ENCODE results near the gene WIPF1.

The WIPF1 gene

GRCh38 chr2:174535757-174536703, 61.6 kb downstream of the WIPF1 start:
- DNase-seq (ENCODE audit: low read depth) = no peak

GRCh38 chr2:174535083-174535482, 62.5 kb downstream of the WIPF1 start:
- DNase-seq (ENCODE audit: low read depth) = no peak

- DNase-seq (ENCODE audit: low read depth) = peak; percentile 13
These were observed 67.7 kb downstream of the WIPF1 start for GRCh38 chr2:174529916-174530315.

GRCh38 chr2:174527959-174528358, 69.6 kb downstream of the WIPF1 start:
- DNase-seq (ENCODE audit: low read depth) = no peak

GRCh38 chr2:174527101-174527721, 70.4 kb downstream of the WIPF1 start:
- DNase-seq (ENCODE audit: low read depth) = no peak

- no peak for DNase-seq (ENCODE audit: low read depth)
These were observed 73.1 kb downstream of the WIPF1 start for GRCh38 chr2:174524527-174524926.

- DNase-seq (ENCODE audit: low read depth) = peak; percentile 29
These were observed 75.1 kb downstream of the WIPF1 start for GRCh38 chr2:174522553-174522952.

GRCh38 chr2:174518395-174518794, 79.2 kb downstream of the WIPF1 start:
- DNase-seq (ENCODE audit: low read depth) = no peak

GRCh38 chr2:174516501-174517378, 80.9 kb downstream of the WIPF1 start:
- no peak for DNase-seq (ENCODE audit: low read depth)

- no peak for DNase-seq (ENCODE audit: low read depth)
These were observed 85.3 kb downstream of the WIPF1 start for GRCh38 chr2:174512345-174512744.

GRCh38 chr2:174511580-174512260, 85.9 kb downstream of the WIPF1 start:
- DNase-seq (ENCODE audit: low read depth) = no peak

GRCh38 chr2:174510583-174511189, 86.9 kb downstream of the WIPF1 start:
- no peak for DNase-seq (ENCODE audit: low read depth)
